GM18868 (cell line): Measurements from ENCODE around the gene NID2.

Experiments used
- ATAC-seq: cut with Tn5 transposase; IDR thresholded peaks from one replicate; pipeline ENCODE4 v1.9.1; 2021; ENCODE audit warnings: mild to moderate bottlenecking, moderate library complexity; ENCODE audit not compliant: unreplicated experiment

Gene NID2

GRCh38 chr14:52032204-52032801 lies 36.6 kb downstream of the NID2 start:
- no peak for ATAC-seq

- ATAC-seq, result no peak
Observed at GRCh38 chr14:52031781-52032180, 37.1 kb downstream of the NID2 start.

GRCh38 chr14:52029881-52030280 lies 39.0 kb downstream of the NID2 start:
- ATAC-seq, result no peak

- ATAC-seq, result no peak
Observed at GRCh38 chr14:52026901-52027300, 42.0 kb downstream of the NID2 start.

GRCh38 chr14:52026017-52026660 lies 42.7 kb downstream of the NID2 start:
- ATAC-seq, result no peak

GRCh38 chr14:52025310-52025709 lies 43.5 kb downstream of the NID2 start:
- no peak for ATAC-seq

- no peak for ATAC-seq
Observed at GRCh38 chr14:52023518-52023917, 45.3 kb downstream of the NID2 start.

GRCh38 chr14:52021957-52022600 lies 46.8 kb downstream of the NID2 start:
- peak; percentile 93 for ATAC-seq

- peak; percentile 47 for ATAC-seq
Observed at GRCh38 chr14:52020866-52021717, 47.8 kb downstream of the NID2 start.

GRCh38 chr14:52020161-52020714 lies 48.6 kb downstream of the NID2 start:
- ATAC-seq, result no peak

- ATAC-seq, result no peak
Observed at GRCh38 chr14:52018970-52019369, 49.9 kb downstream of the NID2 start.

- ATAC-seq, result no peak
Observed at GRCh38 chr14:52018252-52018651, 50.6 kb downstream of the NID2 start.

GRCh38 chr14:52015411-52016030 lies 53.3 kb downstream of the NID2 start:
- no peak for ATAC-seq

- ATAC-seq, result no peak
Observed at GRCh38 chr14:52014601-52015267, 54.1 kb downstream of the NID2 start.

- no peak for ATAC-seq
Observed at GRCh38 chr14:52013984-52014600, 54.8 kb downstream of the NID2 start.

- ATAC-seq, result no peak
Observed at GRCh38 chr14:52012635-52013034, 56.2 kb downstream of the NID2 start.

GRCh38 chr14:52011523-52011922 lies 57.3 kb downstream of the NID2 start:
- no peak for ATAC-seq

GRCh38 chr14:52010173-52010693 lies 58.6 kb downstream of the NID2 start:
- no peak for ATAC-seq

- ATAC-seq, result no peak
Observed at GRCh38 chr14:52008136-52008535, 60.7 kb downstream of the NID2 start.
